Measurements from ENCODE around the gene CXCL5. TPM values are rescaled to one million over a fixed set of nuclear protein-coding genes. Genes with fewer than 3 reads are reported as not detected.
A peak's percentile ranks its signal among the peaks of the same experiment; 100 is the strongest.

Gene CXCL5
- total and polyA plus RNA-seq, 8 donors = 1.3 to 40.1 (median 13.1) TPM; not detected in 2

DNA sequence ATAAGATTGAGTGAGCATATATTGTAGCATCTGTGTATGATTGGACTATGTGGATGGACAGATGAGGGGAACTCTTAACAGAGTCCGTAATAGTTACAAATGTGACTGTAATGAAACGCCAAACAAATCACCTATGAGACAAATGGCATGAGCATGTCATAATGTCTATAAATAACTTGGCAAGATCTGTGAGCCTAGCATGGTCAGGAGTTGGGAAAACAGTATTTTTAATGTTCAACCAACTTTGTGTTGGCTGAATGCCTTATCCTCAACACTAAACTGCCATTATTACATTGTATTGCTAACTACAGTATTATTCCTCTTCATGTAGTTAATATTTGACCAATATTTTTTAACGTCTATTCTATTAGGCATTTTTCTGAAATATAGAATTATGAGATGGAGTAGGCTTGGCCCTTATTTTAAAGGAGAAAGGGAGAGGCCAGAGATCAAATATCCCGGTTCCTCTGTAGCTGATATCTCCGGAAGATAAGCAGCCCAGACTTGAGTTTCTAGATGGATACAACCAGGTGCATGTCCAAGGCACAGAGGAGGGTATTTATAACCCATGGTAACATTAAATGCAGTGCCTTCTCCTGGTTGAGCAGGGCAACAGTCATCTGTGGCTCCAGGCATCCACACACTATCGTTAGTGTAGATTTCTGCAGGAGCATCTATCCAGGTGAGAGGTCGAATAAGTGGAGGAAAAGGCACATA, 49.3 kb downstream of the CXCL5 start:
- WGBS, 5 donors = 42 to 63% (median 51%) methylated on average over 7 of the region's 7 CpGs
- no peak overlapping the region for H3K4me3 ChIP-seq
- intact Hi-C loops (cut with DNase I; ENCODE audit: low total_unique reads) = no loop called here
- H3K4me1 ChIP-seq = peaks cover 5 to 28% (median 16%) of the 10 kb centered on the region in 4 donors
- H3K36me3 ChIP-seq = no peaks in the 10 kb centered on the region
- no peaks in the 10 kb centered on the region for H3K9me3 ChIP-seq
- DNase-seq = peak in 1 of 2 donors; percentile 36
- TF ChIP-seq POLR2AphosphoS5 (IDR thresholded peaks at IDR 0.05) = no peak
- TF ChIP-seq EP300 (IDR thresholded peaks at IDR 0.05) = no peak
- no peak for TF ChIP-seq CTCF (IDR thresholded peaks at IDR 0.05)
- TF ChIP-seq POLR2A (IDR thresholded peaks at IDR 0.05) = no peak
- H3K27ac ChIP-seq = no peak overlapping the region
- H3K27me3 ChIP-seq = peaks cover 0 to 15% (median 5%) of the 10 kb centered on the region in 3 donors

GRCh38 chr4:73948291-73948690, 50.2 kb downstream of the CXCL5 start:
- H3K27me3 ChIP-seq = peaks cover 0 to 24% (median 12%) of the 10 kb centered on the region in 3 donors
- H3K27ac ChIP-seq = peak overlapping the region in 1 of 5 donors; percentile 27
- DNase-seq = no peak
- 41 to 64% (median 49%) methylated on average over 1 of the region's 1 CpG for WGBS, 5 donors
- H3K9me3 ChIP-seq = no peaks in the 10 kb centered on the region
- peaks cover 8 to 32% (median 18%) of the 10 kb centered on the region in 4 donors for H3K4me1 ChIP-seq
- no peak for TF ChIP-seq POLR2AphosphoS5 (IDR thresholded peaks at IDR 0.05)
- no peak for TF ChIP-seq EP300 (IDR thresholded peaks at IDR 0.05)
- no peak for TF ChIP-seq POLR2A (IDR thresholded peaks at IDR 0.05)
- TF ChIP-seq CTCF (IDR thresholded peaks at IDR 0.05) = no peak
- H3K4me3 ChIP-seq = no peak overlapping the region
- intact Hi-C loops (cut with DNase I; ENCODE audit: low total_unique reads) = no loop called here
- no peaks in the 10 kb centered on the region for H3K36me3 ChIP-seq

DNA sequence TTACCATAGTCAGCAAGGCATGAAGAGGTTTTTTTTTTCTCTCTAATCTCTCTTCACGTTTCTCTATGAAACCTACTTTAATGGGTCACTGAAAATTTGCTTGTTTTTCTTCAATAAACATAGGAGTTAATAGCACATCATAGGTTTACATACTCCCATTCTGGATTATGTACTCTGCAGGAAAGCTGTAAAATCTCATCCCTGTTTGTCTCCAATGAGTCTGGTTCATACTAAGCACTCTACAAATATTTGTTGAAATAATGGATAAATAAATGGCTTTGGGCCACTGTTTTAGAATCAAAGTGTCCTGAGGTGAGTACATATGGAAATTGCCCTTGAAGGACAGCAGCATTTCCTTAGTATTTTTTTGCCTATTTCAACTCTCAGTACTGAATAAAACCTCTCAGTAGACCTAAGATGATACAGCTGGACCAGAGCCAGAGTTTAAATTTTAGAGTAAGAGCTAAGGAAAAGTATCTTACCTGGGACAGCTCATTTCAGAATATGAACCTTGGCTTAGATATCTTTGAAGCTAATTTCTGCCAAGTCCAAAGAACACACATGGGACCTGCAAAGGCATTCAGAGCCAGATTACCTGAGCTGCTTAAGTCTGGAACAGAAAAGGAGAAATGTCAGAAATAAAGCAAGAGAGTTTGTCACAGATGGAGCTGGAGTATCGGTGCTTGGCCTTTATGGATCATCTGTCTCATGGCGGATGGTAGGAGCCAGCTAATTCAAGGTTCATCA, 51.1 kb downstream of the CXCL5 start:
- whole genome bisulfite sequencing, 5 donors = 28 to 52% (median 41%) methylated on average over 3 of the region's 3 CpGs
- no peaks in the 10 kb centered on the region for H3K9me3 ChIP-seq
- peak overlapping the region in 1 of 5 donors; percentile 27 for H3K27ac ChIP-seq
- H3K4me1 ChIP-seq = peaks cover 8 to 32% (median 18%) of the 10 kb centered on the region in 4 donors
- no peak for TF ChIP-seq CTCF (IDR thresholded peaks at IDR 0.05)
- TF ChIP-seq POLR2A (IDR thresholded peaks at IDR 0.05) = no peak
- TF ChIP-seq POLR2AphosphoS5 (IDR thresholded peaks at IDR 0.05) = no peak
- TF ChIP-seq EP300 (IDR thresholded peaks at IDR 0.05) = no peak
- intact Hi-C loops (cut with DNase I; ENCODE audit: low total_unique reads) = no loop called here
- no peak for DNase-seq
- peaks cover 0 to 33% (median 12%) of the 10 kb centered on the region in 3 donors for H3K27me3 ChIP-seq
- no peaks in the 10 kb centered on the region for H3K36me3 ChIP-seq
- no peak overlapping the region for H3K4me3 ChIP-seq

GRCh38 chr4:73945674-73946449, 52.6 kb downstream of the CXCL5 start:
- WGBS, 5 donors = 44 to 54% (median 49%) methylated on average over 3 of the region's 3 CpGs
- peak in 1 of 2 donors; percentile 11 for DNase-seq

More at GRCh38 chr4:73945674-73946449, 52.6 kb downstream of the CXCL5 start:
- intact Hi-C loops (cut with DNase I; ENCODE audit: low total_unique reads) = no loop called here
- Histone ChIP-seq H3K4me3 (no peak overlapping the region), H3K36me3 (no peaks in the 10 kb centered on the region), H3K4me1 (peaks cover 8 to 32% (median 18%) of the 10 kb centered on the region in 4 donors), H3K9me3 (no peaks in the 10 kb centered on the region), H3K27ac (peak overlapping the region in 1 of 5 donors; percentile 5), H3K27me3 (peaks cover 0 to 35% (median 12%) of the 10 kb centered on the region in 3 donors)
- no peak for TF ChIP-seq POLR2AphosphoS5 (IDR thresholded peaks at IDR 0.05)
- no peak for TF ChIP-seq POLR2A (IDR thresholded peaks at IDR 0.05)
- no peak for TF ChIP-seq CTCF (IDR thresholded peaks at IDR 0.05)
- no peak for TF ChIP-seq EP300 (IDR thresholded peaks at IDR 0.05)
